ENCODE measurements around the gene PPP1R14C.

The PPP1R14C gene

GRCh38 chr6:150195996-150196417 is 53.2 kb downstream of the PPP1R14C start:
- DNase-seq (ENCODE audit: low read depth) = no peak

GRCh38 chr6:150196942-150197745 is 54.3 kb downstream of the PPP1R14C start:
- DNase-seq (ENCODE audit: low read depth) = no peak

- DNase-seq (ENCODE audit: low read depth) = no peak
These were observed 55.7 kb downstream of the PPP1R14C start for GRCh38 chr6:150198532-150198931.

GRCh38 chr6:150199241-150199640 is 56.4 kb downstream of the PPP1R14C start:
- DNase-seq (ENCODE audit: low read depth) = no peak

GRCh38 chr6:150200428-150201100 is 57.7 kb downstream of the PPP1R14C start:
- no peak for DNase-seq (ENCODE audit: low read depth)

- DNase-seq (ENCODE audit: low read depth) = no peak
These were observed 58.4 kb downstream of the PPP1R14C start for GRCh38 chr6:150201285-150201684.

DNA sequence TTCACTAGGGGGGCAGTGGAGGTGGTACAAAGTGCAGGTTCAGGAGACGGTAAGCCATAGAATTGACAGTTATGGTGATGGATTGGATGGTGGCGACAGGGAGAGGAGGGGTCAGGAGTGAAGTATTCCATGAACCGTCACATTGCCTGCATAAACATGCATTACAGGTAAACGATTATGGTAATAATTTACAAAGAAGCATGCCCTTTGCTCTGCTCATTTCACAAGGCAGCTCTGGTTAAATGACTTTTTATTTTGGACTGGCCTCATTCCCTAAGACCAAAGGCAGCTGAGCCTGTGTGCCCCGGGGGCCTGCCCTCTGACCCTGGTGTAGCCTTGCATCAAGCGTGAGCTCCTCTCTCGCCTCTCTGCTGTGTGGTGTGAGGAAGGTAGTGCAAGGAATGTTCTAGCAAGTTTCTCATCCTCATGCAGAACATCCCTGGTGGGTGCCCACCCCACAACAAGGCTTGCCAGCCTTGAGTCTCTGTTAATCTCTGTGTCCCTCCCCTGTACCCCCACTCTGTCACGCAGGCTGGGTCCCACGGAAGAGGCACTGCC is 59.0 kb downstream of the PPP1R14C start:
- DNase-seq (ENCODE audit: low read depth) = no peak

DNA sequence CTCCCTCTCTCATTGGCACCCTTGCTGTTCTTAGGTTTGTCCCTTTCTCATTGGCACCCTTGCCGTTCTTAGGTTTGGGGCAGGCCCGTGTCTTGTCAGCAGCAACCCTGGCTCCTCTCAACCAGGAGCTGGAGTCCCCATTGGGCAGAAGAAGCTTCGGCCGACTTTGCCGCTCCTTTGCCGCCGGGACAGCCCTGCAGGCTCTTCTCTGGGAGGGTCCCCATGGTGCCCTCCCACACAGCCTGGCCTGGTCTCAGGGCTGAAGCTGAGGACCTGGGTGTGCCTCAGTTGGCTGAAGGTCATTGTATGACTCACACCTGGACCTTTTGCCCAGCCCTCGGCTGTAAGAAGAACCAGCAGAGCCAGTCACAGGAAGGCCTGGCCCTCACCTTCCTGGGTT is 59.6 kb downstream of the PPP1R14C start:
- DNase-seq (ENCODE audit: low read depth) = no peak

- DNase-seq (ENCODE audit: low read depth) = no peak
These were observed 60.1 kb downstream of the PPP1R14C start for GRCh38 chr6:150202934-150203333.

DNA sequence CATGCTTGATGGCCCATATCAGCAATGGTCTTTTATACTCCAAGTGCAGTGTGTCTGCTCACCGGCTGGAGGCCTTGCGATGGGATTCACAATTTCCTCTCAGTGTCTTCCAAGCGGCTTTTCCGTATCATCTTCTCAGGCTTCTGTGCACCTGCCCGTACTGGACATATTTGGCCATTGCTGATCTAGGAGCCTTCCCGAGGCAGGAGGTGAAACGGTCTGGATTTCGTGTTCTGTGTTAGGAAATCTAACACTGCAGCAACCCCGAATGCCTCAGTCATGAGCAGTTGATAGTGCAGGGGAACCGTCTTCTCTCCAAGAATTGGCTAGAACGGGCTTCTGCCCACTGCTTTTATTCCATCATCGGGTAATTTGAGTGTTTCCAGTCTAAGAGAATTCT is 60.5 kb downstream of the PPP1R14C start:
- no peak for DNase-seq (ENCODE audit: low read depth)

DNA sequence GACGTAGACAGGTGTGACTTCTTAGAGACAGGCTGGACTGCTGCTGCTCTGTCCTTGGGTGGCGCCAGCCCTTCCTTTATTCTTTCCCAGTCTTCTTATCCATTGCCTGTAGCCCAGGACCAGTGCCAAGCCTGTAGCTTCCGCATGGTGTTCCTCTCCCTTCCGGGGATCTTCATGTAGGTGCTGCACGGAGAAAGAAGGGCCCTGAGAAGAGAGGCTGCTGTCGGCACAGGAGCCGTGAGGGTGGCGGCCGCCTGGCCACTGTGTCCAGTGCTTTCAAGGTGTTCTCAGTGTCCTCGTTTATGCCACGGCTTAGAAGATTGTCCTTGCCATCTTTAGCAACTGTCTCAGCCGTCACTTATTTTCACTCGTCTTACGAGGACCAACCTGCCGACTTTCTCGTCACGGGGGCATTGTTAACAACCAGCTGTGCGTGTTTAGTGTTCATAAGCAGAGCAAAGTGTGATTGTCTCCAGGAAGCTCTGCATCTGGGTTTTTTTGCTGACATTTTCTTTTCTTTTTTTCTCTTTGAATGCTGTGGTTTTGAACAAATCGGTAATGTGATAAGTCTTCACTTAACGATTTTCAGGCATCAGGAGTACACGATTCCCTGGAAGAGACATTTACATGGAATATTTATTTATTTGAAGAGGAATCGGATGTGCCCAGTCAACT is 61.2 kb downstream of the PPP1R14C start:
- DNase-seq (ENCODE audit: low read depth) = no peak

GRCh38 chr6:150204705-150205472 is 62.0 kb downstream of the PPP1R14C start:
- DNase-seq (ENCODE audit: low read depth) = no peak

GRCh38 chr6:150207931-150208570 is 65.2 kb downstream of the PPP1R14C start:
- DNase-seq (ENCODE audit: low read depth) = no peak

- no peak for DNase-seq (ENCODE audit: low read depth)
These were observed 65.9 kb downstream of the PPP1R14C start for GRCh38 chr6:150208611-150209352.

DNA sequence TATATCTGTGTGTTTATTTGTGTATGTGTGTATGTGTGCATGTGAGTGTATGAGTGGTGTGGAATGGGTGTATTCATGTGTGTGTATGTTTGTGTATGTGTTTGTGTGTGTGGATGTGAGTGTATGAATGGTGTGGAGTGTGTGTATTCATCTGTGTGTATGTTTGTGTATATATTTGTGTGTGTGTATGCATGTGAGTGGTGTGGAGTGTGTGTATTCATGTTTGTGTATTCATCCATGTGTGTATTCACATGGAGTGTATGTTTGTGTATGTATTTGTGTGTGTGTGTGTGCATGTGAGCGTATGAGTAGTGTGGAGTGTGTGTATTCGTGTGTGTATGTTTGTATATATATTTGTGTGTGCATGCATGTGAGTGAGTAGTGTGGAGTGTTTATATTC is 66.6 kb downstream of the PPP1R14C start:
- DNase-seq (ENCODE audit: low read depth) = no peak

- no peak for DNase-seq (ENCODE audit: low read depth)
These were observed 69.1 kb downstream of the PPP1R14C start for GRCh38 chr6:150211700-150212511.

GRCh38 chr6:150212778-150213177 is 69.9 kb downstream of the PPP1R14C start:
- DNase-seq (ENCODE audit: low read depth) = no peak

DNA sequence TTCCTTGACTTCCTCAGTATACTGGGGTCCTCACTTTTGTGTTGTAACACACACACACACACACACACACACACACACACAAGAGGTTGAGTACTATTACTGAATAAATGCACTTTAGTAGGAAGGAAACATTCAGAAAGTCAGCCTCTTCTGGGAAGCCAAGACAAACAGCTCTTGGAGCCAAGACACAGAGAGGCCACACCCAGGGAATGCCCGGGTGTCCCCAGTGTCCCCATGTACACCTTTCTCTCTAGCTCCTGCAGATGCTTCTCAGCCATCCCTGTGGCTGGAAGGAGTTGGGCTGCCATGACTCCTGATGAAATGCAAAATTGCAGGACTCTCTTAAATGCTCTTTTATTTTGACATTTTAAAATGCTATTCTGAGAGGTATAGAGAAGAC is 70.5 kb downstream of the PPP1R14C start:
- DNase-seq (ENCODE audit: low read depth) = no peak

GRCh38 chr6:150214310-150214709 is 71.5 kb downstream of the PPP1R14C start:
- no peak for DNase-seq (ENCODE audit: low read depth)
